MG63 (cell line): ENCODE results near the gene GSE1. TPM values are rescaled to one million over a fixed set of nuclear protein-coding genes. Genes with fewer than 3 reads are reported as not detected.

Experiments
- DNase-seq: peaks from one replicate; pipeline ENCODE4 v3.0.0-alpha.2; 2020
- H3K27me3 ChIP-seq: fragments of 250-450 bp; sonication (Bioruptor Pico); 2 replicates; pipeline ENCODE4 v1.5.1; 2020; ENCODE audit warnings: mild to moderate bottlenecking, moderate library complexity
- H3K36me3 ChIP-seq: fragments of 250-450 bp; sonication (Bioruptor Pico); 2 replicates; pipeline ENCODE4 v1.5.1; 2020; ENCODE audit warnings: mild to moderate bottlenecking, moderate library complexity
- H3K4me3 ChIP-seq: fragments of 250-450 bp; sonication (Bioruptor Pico); 2 replicates; pipeline ENCODE4 v1.5.1; 2020; ENCODE audit warnings: mild to moderate bottlenecking, moderate library complexity
- H3K9me3 ChIP-seq: fragments of 250-450 bp; sonication (Bioruptor Pico); 2 replicates; pipeline ENCODE4 v1.5.1; 2020; ENCODE audit warnings: mild to moderate bottlenecking, moderate library complexity
- total RNA-seq: library from RNA; depleted of rRNA; stranded (reverse); fragments of >200 nt; shearing (Covaris generic); gene quantifications from 2 replicates; pipeline ENCODE4 v1.2.3, GENCODE V29; 2014; ENCODE audit warnings: low replicate concordance

GSE1 gene
- total RNA-seq, 1 experiment from 2014 or later: 19.1 TPM

DNA sequence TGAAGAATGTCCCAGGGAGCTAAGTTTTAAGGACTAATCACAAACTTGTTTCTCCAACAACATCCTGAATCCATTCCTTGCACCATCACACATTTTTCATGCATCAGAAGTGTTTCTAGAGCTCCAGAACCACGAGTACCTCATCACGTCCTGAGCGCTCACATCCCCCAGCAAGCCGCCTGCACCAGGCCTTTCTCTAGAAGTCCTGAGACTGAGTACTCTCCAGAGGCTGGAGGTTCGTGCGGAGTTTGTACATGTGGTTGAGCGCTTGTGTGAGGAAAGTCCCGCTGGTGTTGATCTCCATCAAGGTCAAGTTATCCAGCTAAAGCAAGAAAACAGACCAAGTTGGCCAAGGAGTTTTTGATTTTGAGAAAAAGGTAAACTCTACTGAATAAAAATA lies 64.9 kb downstream of the GSE1 start:
- H3K9me3 ChIP-seq: no peaks in the 10 kb centered on the region
- no peak overlapping the region for H3K4me3 ChIP-seq
- H3K27me3 ChIP-seq: no peaks in the 10 kb centered on the region
- peaks cover 38% of the 10 kb centered on the region for H3K36me3 ChIP-seq
- DNase-seq: no peak

GRCh38 chr16:85678821-85679220 lies 65.7 kb downstream of the GSE1 start:
- peaks cover 34% of the 10 kb centered on the region for H3K36me3 ChIP-seq
- DNase-seq: no peak
- H3K27me3 ChIP-seq: no peaks in the 10 kb centered on the region
- no peaks in the 10 kb centered on the region for H3K9me3 ChIP-seq
- H3K4me3 ChIP-seq: no peak overlapping the region

DNA sequence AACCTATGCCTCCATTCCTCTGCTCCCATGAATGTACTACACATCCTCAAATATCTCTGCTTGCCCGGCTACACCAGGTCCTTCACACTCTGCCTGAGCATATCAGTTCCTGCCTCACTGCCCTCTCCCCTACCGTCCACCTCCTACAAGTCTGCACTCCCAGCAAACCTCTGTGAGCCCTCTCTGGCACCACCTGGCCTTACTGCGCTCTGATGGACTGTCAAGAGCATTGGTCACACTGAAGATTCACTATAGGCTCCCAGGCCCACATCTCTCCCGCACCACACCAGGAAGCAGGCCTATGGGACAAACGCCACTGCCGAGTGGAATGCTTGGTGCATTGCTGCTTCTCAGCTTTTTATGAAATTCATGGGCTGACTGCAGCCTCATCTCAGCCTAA lies 66.7 kb downstream of the GSE1 start:
- Histone ChIP-seq H3K27me3 (no peaks in the 10 kb centered on the region), H3K9me3 (no peaks in the 10 kb centered on the region), H3K36me3 (peaks cover 25% of the 10 kb centered on the region), H3K4me3 (no peak overlapping the region)
- no peak for DNase-seq

DNA sequence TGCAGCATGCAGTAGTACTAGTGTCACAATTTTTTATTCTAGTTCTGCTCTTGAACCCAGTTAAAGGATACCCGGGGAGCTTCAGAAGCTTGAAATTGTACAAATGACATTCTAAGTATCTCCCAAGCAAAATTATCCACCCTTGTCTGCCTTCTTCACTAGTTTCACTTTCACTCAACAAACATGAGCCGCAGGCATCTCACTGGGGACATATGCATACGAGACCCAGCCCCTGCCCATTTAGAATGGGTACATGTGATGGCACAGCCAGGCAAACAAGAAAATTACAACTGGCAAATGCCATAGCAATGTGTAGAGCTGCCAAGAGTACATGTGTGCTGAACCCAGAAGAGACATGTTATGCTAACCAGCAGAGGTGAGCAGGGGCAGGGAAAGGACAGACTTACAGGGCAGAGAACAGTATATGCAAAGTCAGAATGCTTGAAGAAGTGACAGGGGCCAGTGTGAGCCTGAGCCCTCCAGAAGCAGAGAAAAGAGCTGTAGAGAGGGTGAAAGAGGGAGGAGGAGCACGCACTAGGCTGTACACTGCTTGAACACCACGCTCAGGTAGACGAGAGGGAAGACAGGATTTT lies 67.3 kb downstream of the GSE1 start:
- Histone ChIP-seq H3K27me3 (no peaks in the 10 kb centered on the region), H3K9me3 (no peaks in the 10 kb centered on the region), H3K4me3 (no peak overlapping the region), H3K36me3 (peaks cover 22% of the 10 kb centered on the region)
- no peak for DNase-seq

- Histone ChIP-seq H3K36me3 (peaks cover 20% of the 10 kb centered on the region), H3K27me3 (no peaks in the 10 kb centered on the region), H3K4me3 (no peak overlapping the region), H3K9me3 (no peaks in the 10 kb centered on the region)
- no peak for DNase-seq
These were observed 68.1 kb downstream of the GSE1 start for GRCh38 chr16:85681255-85681654.

GRCh38 chr16:85682516-85682915 lies 69.4 kb downstream of the GSE1 start:
- Histone ChIP-seq H3K27me3 (no peaks in the 10 kb centered on the region), H3K36me3 (peaks cover 13% of the 10 kb centered on the region), H3K4me3 (no peak overlapping the region), H3K9me3 (no peaks in the 10 kb centered on the region)
- DNase-seq: no peak

- Histone ChIP-seq H3K27me3 (no peaks in the 10 kb centered on the region), H3K9me3 (no peaks in the 10 kb centered on the region), H3K36me3 (peaks cover 11% of the 10 kb centered on the region), H3K4me3 (no peak overlapping the region)
- no peak for DNase-seq
These were observed 70.2 kb downstream of the GSE1 start for GRCh38 chr16:85683363-85683762.

- no peaks in the 10 kb centered on the region for H3K9me3 ChIP-seq
- H3K4me3 ChIP-seq: no peak overlapping the region
- DNase-seq: no peak
- H3K36me3 ChIP-seq: peaks cover 9% of the 10 kb centered on the region
- H3K27me3 ChIP-seq: no peaks in the 10 kb centered on the region
These were observed 72.1 kb downstream of the GSE1 start for GRCh38 chr16:85685251-85685650.

DNA sequence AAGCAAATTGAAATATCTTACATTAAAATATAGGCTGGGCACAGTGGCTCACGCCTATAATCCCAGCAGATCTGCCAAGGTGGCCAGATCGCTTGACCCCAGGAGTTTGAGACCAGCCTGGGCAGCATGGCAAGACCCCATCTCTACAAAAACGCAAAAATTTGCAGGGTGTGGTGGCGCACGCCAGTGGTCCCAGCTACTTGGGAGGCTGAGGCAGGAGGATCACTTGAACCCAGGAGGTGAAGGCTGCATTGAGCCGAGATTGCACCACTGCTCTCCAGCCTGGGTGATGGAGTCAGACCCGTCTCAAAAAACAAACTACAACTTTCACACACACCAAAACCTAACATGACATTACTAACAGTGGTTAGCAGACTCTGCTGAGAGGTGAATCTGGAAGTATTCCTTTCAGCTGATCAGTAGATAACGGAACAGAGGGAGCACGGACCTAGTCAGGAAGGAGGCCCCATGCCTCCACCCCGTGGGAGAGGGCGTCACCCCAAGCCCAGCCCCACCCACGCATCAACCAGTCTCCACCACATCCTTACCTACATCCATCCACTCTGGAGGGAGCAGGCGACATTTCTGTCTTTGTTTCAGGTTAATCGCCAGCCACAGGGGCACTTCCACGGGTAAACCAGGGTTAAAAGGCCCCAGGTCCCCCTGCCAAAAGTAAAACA lies 73.9 kb downstream of the GSE1 start:
- Histone ChIP-seq H3K27me3 (no peaks in the 10 kb centered on the region), H3K9me3 (no peaks in the 10 kb centered on the region), H3K36me3 (no peaks in the 10 kb centered on the region), H3K4me3 (no peak overlapping the region; the same call in 1 of the 2 replicates)
- no peak for DNase-seq

GRCh38 chr16:85687651-85688471 lies 74.7 kb downstream of the GSE1 start:
- no peaks in the 10 kb centered on the region for H3K27me3 ChIP-seq
- peak overlapping the region; percentile 68 for H3K4me3 ChIP-seq
- no peak for DNase-seq
- no peaks in the 10 kb centered on the region for H3K36me3 ChIP-seq
- H3K9me3 ChIP-seq: no peaks in the 10 kb centered on the region

DNA sequence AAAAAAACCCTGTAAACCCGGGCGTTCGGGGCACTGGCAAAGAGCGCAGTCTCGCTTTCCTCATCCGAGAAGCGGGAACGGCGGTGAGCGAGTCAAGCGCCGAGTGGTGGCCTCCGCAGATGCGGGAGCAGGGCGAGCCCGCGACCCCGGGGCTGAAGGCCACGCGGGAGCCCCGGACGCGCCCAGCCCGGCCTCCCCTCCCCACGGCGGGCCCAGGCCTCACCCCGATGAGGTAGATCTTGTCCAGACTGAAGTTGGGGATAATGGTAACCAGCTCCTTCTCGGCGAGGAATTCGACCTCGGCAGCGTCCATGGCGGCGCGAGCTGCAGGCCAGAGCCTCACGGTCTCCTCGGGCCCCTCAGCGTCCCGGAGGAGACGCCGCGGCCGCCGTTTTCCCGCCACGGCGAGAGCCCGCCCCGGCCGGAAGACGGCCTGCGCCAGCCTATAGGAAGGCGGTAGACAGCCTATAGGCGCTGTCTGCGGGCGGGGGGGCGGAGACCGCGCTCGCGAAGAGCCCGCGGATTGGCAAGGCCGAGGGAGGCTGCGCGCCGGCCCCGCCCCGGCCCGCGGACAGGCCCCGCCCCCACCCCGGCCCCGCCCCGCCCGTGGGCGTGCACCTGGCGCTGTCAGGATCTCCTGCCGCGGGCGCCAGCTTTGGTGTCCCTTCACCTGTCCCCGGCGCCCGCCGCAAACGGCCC lies 75.6 kb downstream of the GSE1 start, which contains the start of gene GINS2:
TSS of gene GINS2 (minus strand) at position 369 of the 699 bp plus-strand sequence. CDS start at position 313, 56 bp downstream.
- Histone ChIP-seq H3K27me3 (no peaks in the 10 kb centered on the region), H3K36me3 (no peaks in the 10 kb centered on the region), H3K4me3 (peak within 1 kb of the TSS; percentile 68), H3K9me3 (no peaks in the 10 kb centered on the region)
- peak; percentile 91 for DNase-seq

DNA sequence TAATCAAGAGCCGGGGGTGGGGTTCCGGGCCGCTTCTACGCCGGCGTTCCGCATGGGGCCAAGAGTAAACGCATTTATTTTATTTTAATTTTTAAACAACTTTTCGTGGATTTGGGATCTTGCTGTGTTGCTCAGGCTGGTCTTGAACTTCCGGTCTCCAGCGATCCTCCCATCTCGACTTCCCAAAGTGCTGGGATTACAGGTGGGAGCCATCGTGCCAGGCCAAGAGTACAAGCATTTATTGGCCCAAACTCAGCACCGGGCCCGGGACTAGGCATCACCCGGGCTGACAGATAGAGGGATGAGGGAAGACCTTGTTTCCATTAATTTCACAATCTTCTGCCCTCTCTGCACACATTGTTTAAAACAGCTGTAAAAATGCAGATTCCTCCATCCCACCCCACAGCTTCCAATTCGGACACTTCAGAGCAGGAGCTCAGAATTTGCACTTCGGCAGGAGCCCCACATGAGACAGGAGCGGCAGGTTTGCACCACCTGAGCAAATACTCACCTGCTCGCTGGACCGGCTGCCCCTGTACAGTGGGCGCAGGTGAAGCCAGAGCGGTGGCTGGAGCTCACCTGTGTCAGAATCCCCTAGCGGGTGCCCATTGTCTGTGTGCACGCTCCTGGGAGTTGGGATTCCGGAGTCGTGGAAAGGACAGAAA lies 76.3 kb downstream of the GSE1 start:
- Histone ChIP-seq H3K9me3 (no peaks in the 10 kb centered on the region), H3K4me3 (peak overlapping the region; percentile 68), H3K27me3 (no peaks in the 10 kb centered on the region), H3K36me3 (no peaks in the 10 kb centered on the region)
- no peak for DNase-seq

- no peaks in the 10 kb centered on the region for H3K27me3 ChIP-seq
- DNase-seq: no peak
- H3K4me3 ChIP-seq: no peak overlapping the region
- H3K9me3 ChIP-seq: no peaks in the 10 kb centered on the region
- no peaks in the 10 kb centered on the region for H3K36me3 ChIP-seq
These were observed 76.8 kb downstream of the GSE1 start for GRCh38 chr16:85689950-85690320.

DNA sequence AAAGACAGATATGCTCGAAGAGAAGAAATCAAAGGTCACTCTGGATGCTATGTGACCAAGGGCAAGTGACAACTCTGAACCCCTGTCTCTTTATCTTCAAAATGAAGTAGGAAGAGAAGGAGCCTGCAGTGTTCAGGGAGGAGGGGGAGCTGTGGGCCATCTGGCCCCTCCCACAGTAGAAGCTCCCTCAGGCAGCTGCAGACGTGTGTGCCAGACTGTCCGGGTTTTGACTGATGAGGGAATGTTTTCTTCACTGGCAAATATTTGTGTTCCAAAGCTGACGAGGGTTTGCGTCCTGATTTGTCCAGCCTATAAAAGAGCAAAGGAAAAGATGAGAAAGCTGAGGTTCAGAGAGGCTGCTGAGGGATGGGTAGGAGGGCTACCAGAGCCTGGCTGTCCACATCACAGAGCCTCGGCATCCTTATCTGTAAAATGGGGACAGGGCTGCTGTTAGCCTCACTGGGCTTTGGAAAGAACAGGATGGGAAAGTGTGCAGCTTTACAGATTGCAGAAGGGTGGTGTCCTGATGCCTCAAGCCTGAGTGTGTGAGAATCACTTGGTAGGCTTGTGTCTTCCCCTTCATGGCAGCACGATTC lies 77.4 kb downstream of the GSE1 start:
- H3K36me3 ChIP-seq: no peaks in the 10 kb centered on the region
- no peaks in the 10 kb centered on the region for H3K27me3 ChIP-seq

GRCh38 chr16:85695196-85696128 lies 82.3 kb downstream of the GSE1 start:
- Histone ChIP-seq H3K4me3 (no peak overlapping the region), H3K27me3 (no peaks in the 10 kb centered on the region), H3K9me3 (no peaks in the 10 kb centered on the region), H3K36me3 (no peaks in the 10 kb centered on the region)
- DNase-seq: no peak

More for the DNA sequence above, 77.4 kb downstream of the GSE1 start:
- Histone ChIP-seq H3K9me3 (no peaks in the 10 kb centered on the region), H3K4me3 (no peak overlapping the region)
- DNase-seq: no peak
